Neural progenitor cell (in vitro differentiated cells): Measurements from ENCODE around the gene CAMK1. TPM values are rescaled to one million over a fixed set of nuclear protein-coding genes. Genes with fewer than 3 reads are reported as not detected.

Source experiments
- DNase-seq: peaks from one replicate; pipeline ENCODE4 v3.0.0-alpha.2; 2016; ENCODE audit warnings: low spot score
- H2AFZ ChIP-seq: fragments of 200-600 bp; sonication (generic); replicated peaks from 2 replicates; pipeline ENCODE4 v1.6.1; 2016; ENCODE audit warnings: antibody characterized with exemption
- H3F3A ChIP-seq: fragments of 200-600 bp; sonication (generic); 2 replicates; pipeline ENCODE4 v1.6.1; 2016; ENCODE audit warnings: antibody characterized with exemption, low read depth
- H3K27ac ChIP-seq: fragments of 200-600 bp; sonication (generic); 2 replicates; pipeline ENCODE4 v1.5.1; 2016; ENCODE audit warnings: mild to moderate bottlenecking
- H3K27me3 ChIP-seq: fragments of 200-600 bp; sonication (generic); 2 replicates; pipeline ENCODE4 v1.6.1; 2016; ENCODE audit warnings: mild to moderate bottlenecking, moderate library complexity
- H3K36me3 ChIP-seq: fragments of 200-600 bp; sonication (generic); 2 replicates; pipeline ENCODE4 v1.5.1; 2016
- H3K4me1 ChIP-seq: fragments of 200-600 bp; sonication (generic); 2 replicates; pipeline ENCODE4 v1.6.1; 2016; ENCODE audit warnings: mixed run types
- H3K4me2 ChIP-seq: fragments of 200-600 bp; sonication (generic); 2 replicates; pipeline ENCODE4 v1.6.1; 2016
- H3K4me3 ChIP-seq: fragments of 200-600 bp; sonication (generic); 2 replicates; pipeline ENCODE4 v1.5.1; 2016
- H3K79me2 ChIP-seq: fragments of 200-600 bp; sonication (generic); 2 replicates; pipeline ENCODE4 v1.6.1; 2016; ENCODE audit warnings: low read depth
- H3K9ac ChIP-seq: fragments of 200-600 bp; sonication (generic); 2 replicates; pipeline ENCODE4 v1.6.1; 2016
- H3K9me3 ChIP-seq: fragments of 200-600 bp; sonication (generic); 2 replicates; pipeline ENCODE4 v1.5.1; 2016; ENCODE audit warnings: low read depth
- H4K20me1 ChIP-seq: fragments of 200-600 bp; sonication (generic); 2 replicates; pipeline ENCODE4 v1.6.1; 2016; ENCODE audit warnings: low read depth
- H3K27ac Mint-ChIP-seq: 3 replicates; pipeline ENCODE4 v1.8.0; 2021; ENCODE audit warnings: mixed read lengths
- H3K27me3 Mint-ChIP-seq: 2 replicates; pipeline ENCODE4 v1.8.0; 2022; ENCODE audit warnings: low read depth, mild to moderate bottlenecking, inconsistent platforms, moderate library complexity, mixed read lengths; ENCODE audit not compliant: insufficient read depth
- H3K36me3 Mint-ChIP-seq: 3 replicates; pipeline ENCODE4 v1.8.0; 2021; ENCODE audit warnings: mixed read lengths
- H3K4me1 Mint-ChIP-seq: 3 replicates; pipeline ENCODE4 v1.8.0; 2021; ENCODE audit warnings: mixed read lengths
- H3K4me3 Mint-ChIP-seq: 3 replicates; pipeline ENCODE4 v1.8.0; 2021; ENCODE audit warnings: mild to moderate bottlenecking, moderate library complexity, mixed read lengths
- H3K9me3 Mint-ChIP-seq: 3 replicates; pipeline ENCODE4 v1.8.0; 2020; ENCODE audit warnings: mixed read lengths
- CTCF ChIP-seq: fragments of 200-600 bp; sonication (generic); IDR thresholded peaks from 2 replicates; pipeline ENCODE4 v1.5.1; 2017; ENCODE audit warnings: antibody characterized with exemption, mild to moderate bottlenecking
- EZH2 ChIP-seq: fragments of 200-600 bp; sonication (generic); IDR thresholded peaks from 2 replicates; pipeline ENCODE4 v1.6.1; 2017; ENCODE audit warnings: antibody characterized with exemption, mild to moderate bottlenecking, moderate library complexity
- EZH2phosphoT487 ChIP-seq: fragments of 200-600 bp; sonication (generic); IDR thresholded peaks from 2 replicates; pipeline ENCODE4 v1.6.1; 2017; ENCODE audit warnings: antibody characterized with exemption
- total RNA-seq: library from RNA; depleted of rRNA; stranded (reverse); fragments of >200 nt; gene quantifications from 2 replicates; pipeline ENCODE4 v1.2.3, GENCODE V29; 2015; ENCODE audit warnings: low replicate concordance

Gene CAMK1
- total RNA-seq, 1 donor from 2014 or later: 24.9 TPM

DNA sequence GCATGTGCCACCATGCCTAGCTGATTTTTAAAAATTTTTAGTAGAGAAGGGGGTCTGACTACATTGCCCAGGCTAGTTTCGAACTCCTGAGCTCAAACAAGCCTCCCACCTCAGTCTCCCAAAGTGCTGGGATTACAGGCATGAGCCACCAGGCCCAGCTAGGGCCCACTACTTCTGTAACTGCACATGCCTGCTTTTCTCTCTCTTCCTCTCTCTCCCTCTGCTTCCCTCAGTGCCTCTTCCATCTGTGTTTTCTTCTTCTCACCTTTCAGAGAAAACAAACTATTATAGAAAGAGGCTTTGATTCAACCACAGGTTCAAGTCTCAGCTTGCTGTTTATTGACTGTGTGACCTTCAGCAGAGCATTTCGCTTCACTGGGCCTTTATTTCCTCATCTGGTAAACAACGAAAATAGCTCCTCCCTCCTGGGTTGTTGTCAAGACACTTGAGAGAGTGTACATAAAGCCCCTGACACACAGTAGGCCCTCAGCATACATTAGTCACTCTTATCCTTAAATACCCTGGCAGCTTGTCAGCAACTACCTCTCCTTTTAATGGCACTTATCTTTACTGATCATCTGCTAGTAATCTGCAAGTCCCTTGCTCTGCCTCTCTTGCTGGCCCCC lies 12.3 kb upstream of the CAMK1 start:
- DNase-seq: no peak
- Histone ChIP-seq H3K79me2 (no peaks in the 10 kb centered on the region), H3K36me3 (peaks cover 10% of the 10 kb centered on the region), H3K4me2 (no peak overlapping the region), H2AFZ (no peak overlapping the region), H3K4me3 (no peak overlapping the region), H3K9me3 (no peaks in the 10 kb centered on the region), H3F3A (peaks cover 7% of the 10 kb centered on the region), H3K9ac (no peak overlapping the region), H3K27me3 (no peaks in the 10 kb centered on the region), H4K20me1 (no peaks in the 10 kb centered on the region), H3K4me1 (no peaks in the 10 kb centered on the region), H3K27ac (no peak overlapping the region)
- Mint-ChIP-seq H3K36me3 (peaks cover 18% of the 10 kb centered on the region), H3K27me3 (no peaks in the 10 kb centered on the region), H3K4me3 (no peak overlapping the region), H3K9me3 (no peaks in the 10 kb centered on the region), H3K4me1 (no peaks in the 10 kb centered on the region), H3K27ac (no peak overlapping the region)
- no peak for TF ChIP-seq CTCF
- TF ChIP-seq EZH2phosphoT487: no peak
- no peak for TF ChIP-seq EZH2

GRCh38 chr3:9781551-9781950 lies 11.8 kb upstream of the CAMK1 start:
- Histone ChIP-seq H3K4me3 (no peak overlapping the region), H3F3A (peaks cover 7% of the 10 kb centered on the region), H3K9ac (no peak overlapping the region), H4K20me1 (no peaks in the 10 kb centered on the region), H3K27ac (no peak overlapping the region), H3K79me2 (no peaks in the 10 kb centered on the region), H3K4me2 (no peak overlapping the region), H3K9me3 (no peaks in the 10 kb centered on the region), H3K36me3 (peaks cover 8% of the 10 kb centered on the region), H3K27me3 (no peaks in the 10 kb centered on the region), H2AFZ (no peak overlapping the region), H3K4me1 (no peaks in the 10 kb centered on the region)
- Mint-ChIP-seq H3K9me3 (no peaks in the 10 kb centered on the region), H3K27ac (no peak overlapping the region), H3K4me3 (no peak overlapping the region), H3K4me1 (no peaks in the 10 kb centered on the region), H3K27me3 (no peaks in the 10 kb centered on the region), H3K36me3 (peaks cover 18% of the 10 kb centered on the region)
- DNase-seq: no peak
- TF ChIP-seq EZH2phosphoT487: no peak
- no peak for TF ChIP-seq CTCF
- no peak for TF ChIP-seq EZH2

GRCh38 chr3:9780910-9781309 lies 11.2 kb upstream of the CAMK1 start:
- Histone ChIP-seq H3K4me1 (no peaks in the 10 kb centered on the region), H3K4me3 (no peak overlapping the region), H3K36me3 (peaks cover 6% of the 10 kb centered on the region), H4K20me1 (no peaks in the 10 kb centered on the region), H3K79me2 (no peaks in the 10 kb centered on the region), H3K27me3 (no peaks in the 10 kb centered on the region), H3F3A (peaks cover 4% of the 10 kb centered on the region), H3K9ac (no peak overlapping the region), H2AFZ (no peak overlapping the region), H3K9me3 (no peaks in the 10 kb centered on the region), H3K4me2 (no peak overlapping the region), H3K27ac (no peak overlapping the region)
- no peaks in the 10 kb centered on the region for H3K27me3 Mint-ChIP-seq
- no peak overlapping the region for H3K27ac Mint-ChIP-seq
- no peak for TF ChIP-seq CTCF
- TF ChIP-seq EZH2: no peak
- TF ChIP-seq EZH2phosphoT487: no peak
- no peaks in the 10 kb centered on the region for H3K9me3 Mint-ChIP-seq
- peaks cover 16% of the 10 kb centered on the region for H3K36me3 Mint-ChIP-seq
- DNase-seq: no peak
- no peaks in the 10 kb centered on the region for H3K4me1 Mint-ChIP-seq
- H3K4me3 Mint-ChIP-seq: no peak overlapping the region
